Pulmonary artery endothelial cell (primary cell): Measurements from ENCODE around the gene SCYL1. TPM values are rescaled to one million over a fixed set of nuclear protein-coding genes. Genes with fewer than 3 reads are reported as not detected.
"Not testable (repeated sequence)": the region's sequence is repeated elsewhere in the genome, so short reads cannot be mapped to it uniquely, and the experiment has no call there.

Source experiments
- DNase-seq: peaks from one replicate; pipeline ENCODE4 v3.0.0-alpha.2; 2011; ENCODE audit warnings: low read depth, low spot score
- total RNA-seq: library from RNA; depleted of rRNA; stranded (reverse); fragments of >200 nt; gene quantifications from 2 replicates; pipeline ENCODE4 v1.2.3, GENCODE V29; 2014

SCYL1 gene
- total RNA-seq, 1 donor from 2014 or later, result 60.9 TPM

GRCh38 chr11:65553301-65554001, 28.6 kb downstream of the SCYL1 start:
- no peak for DNase-seq

DNA sequence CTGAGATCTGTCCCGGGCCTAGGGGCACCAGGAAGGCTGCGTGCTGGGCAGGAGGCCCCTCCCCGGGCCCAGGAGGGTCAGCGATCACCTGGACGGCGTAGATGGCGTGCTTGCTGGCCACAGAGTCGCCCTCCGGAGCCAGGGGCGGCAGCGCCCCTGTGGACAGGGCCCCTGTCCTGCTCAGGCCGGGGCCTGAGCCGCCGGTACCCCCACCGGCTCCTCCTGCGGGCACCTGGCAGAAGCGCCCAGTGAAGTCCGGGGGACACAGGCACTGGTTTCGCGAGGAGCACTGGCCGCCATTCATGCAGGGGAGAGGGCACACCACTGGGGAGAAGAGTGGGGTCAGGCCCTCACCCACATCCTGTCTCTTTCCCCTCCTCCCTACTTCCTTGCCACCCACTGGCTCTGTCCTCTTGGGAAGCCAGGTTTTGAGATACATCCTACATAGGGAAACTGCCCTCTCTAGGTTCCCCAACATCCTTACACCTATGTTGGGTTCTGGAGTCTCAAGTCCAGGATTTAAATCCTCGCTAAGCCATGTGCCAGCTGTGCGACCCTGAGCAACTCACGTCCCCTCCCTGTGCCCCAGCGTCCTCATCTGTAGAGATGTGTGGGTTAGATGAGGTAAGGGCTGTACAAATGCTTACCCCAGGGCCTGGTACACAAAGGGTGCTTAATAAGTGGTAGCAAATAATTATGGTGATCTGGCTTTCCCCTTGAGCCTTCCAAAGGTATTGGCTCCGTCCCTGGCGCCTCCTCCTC, 29.4 kb downstream of the SCYL1 start:
- DNase-seq, result no peak

DNA sequence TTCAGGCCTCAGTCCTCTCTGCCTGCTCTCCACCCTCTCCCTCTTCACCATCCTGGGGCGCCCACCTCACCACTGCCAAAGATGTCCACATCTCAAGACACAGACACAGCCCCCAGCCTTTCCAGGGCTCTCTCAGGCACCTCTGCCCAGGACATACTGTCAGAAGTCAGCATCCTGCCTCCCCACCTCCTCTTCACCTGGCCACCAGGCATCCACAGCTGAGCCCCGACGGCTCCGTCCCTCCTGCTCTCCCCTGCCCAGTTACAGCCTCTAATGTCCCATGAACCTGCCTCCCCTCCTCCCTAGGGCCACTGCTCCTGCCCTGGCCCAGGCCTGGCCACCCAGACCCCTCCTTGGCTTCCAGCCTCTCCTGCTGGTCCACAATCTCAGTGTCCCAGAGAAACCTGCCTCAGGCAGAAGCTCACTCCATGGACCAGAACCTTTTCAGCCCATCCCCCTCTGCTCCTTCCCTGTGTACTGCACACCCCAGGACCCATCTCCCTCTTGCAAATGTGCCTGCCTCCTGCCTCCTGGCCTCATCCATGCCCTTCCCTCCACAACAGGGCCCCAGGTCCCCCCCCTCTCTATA, 30.1 kb downstream of the SCYL1 start:
- no peak for DNase-seq

GRCh38 chr11:65555693-65556231, 30.9 kb downstream of the SCYL1 start:
- DNase-seq, result no peak

DNA sequence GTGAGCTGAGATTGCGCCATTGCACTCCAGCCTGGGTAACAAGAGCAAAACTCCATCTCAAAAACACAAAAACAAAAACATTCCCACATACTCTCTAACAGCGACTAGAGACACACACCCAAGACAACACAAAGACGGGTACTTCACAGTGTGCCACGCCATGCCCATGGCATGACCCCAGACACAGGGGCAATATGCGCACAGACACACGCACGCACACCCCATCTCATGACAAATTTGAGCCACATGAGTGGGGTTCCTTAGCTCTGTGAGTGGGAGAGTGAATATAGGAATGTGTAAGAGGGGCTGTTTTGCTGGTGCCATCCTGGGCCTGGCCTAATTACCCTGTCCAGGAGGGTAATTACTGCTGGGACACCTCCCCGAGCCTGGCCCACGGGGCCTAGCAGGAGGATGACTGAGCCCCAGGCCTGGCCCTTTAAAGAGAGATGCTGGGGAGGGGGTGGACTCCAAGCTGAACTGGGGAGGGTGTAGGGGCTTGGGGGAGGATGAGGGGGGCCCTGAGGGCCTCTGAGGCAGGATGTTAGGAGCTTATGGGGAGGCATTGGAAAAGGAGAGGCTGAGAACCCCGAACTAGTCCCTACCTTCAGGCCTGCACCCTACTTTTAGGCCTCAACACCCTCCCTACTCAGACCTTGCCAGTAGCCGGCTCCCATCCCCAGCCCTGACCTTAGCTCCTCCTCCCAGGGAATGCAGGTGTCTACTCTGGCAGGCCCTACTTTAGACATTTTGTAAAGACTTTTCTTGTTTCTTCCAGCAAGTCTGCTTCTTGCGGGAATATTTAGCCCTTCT, 31.8 kb downstream of the SCYL1 start:
- DNase-seq, result no peak

GRCh38 chr11:65557280-65558001, 32.6 kb downstream of the SCYL1 start:
- no peak for DNase-seq

- no peak for DNase-seq
Measured at GRCh38 chr11:65558002-65558929, 33.4 kb downstream of the SCYL1 start, which contains the start of gene LTBP3. Gene LTBP3, minus strand, starts transcription at chr11:65558359. Its CDS starts 400 bp downstream, at chr11:65557959.

GRCh38 chr11:65558930-65559509, 34.1 kb downstream of the SCYL1 start:
- DNase-seq, result no peak

- no peak for DNase-seq
Measured at GRCh38 chr11:65559535-65559934, 34.7 kb downstream of the SCYL1 start.

DNA sequence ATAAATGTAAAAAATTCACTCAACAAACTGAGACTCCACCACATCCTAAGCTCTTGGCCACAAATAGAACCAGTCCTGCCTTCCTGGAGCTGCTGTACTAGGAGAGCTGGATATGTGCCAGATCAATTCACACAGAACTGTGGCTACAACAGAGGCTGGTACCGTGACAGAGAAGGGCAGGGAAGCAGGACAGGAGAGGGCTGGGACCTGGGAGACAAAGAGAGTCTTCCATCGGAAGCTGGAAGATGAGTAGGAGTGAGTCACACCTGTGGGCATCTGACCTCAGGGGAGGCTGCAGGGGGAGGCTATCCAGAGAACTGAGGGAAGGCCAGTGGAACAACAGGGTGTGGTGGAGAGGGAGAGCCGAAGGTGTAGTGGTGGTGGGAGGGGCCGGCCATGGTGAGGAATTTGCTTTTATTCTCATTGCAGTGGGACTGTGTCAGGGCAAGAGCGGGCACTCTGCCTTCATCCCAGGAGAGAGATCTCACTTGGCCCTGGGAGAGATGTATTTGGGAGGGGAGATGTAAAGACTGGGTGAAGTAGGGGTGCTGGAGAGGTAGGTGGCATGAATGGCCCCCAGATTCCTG, 35.2 kb downstream of the SCYL1 start:
- DNase-seq, result no peak

DNA sequence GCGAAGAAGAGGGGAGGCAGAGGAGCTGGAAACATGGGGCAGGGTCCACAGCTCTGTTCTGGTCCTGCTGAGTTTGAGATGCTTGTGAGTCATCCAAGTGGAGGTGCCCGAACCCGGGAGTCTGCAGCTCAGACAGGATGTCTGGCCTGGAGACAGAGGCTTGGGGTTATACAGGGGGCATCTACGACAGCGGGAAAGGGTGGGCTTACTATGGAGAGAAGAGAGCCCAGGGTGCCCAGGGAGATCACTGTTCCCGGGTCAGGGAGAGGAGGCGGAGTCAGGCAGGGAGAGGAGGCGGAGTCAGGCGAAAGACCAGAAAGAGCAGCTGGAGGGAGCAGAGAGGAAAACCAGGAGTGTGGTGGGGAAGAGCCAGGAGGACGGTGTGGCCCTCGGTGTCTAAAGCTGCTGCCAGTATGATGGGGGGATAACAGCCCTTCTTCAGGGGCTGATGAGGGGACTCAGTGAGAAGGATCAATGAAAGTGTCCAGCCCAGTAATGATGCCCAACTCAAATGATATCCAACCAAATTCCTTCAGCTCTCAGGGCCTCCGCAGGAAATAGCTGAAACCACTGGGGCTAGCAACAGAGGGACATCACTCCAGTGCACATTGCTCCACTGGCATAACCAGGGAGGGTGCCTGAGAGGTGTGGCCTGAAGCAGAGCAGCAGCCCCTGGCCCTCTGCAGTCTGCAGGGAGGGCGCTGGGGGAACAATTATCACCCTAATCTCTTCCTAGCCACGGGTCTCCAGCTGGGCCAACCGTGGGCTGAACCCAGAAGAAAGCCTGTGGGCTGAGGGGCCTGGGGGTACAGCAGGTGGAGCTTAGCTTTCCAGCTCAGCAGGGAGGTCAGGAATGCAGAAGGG, 35.9 kb downstream of the SCYL1 start:
- DNase-seq, result no peak

- no peak for DNase-seq
Measured at GRCh38 chr11:65562020-65562419, 37.1 kb downstream of the SCYL1 start.

DNA sequence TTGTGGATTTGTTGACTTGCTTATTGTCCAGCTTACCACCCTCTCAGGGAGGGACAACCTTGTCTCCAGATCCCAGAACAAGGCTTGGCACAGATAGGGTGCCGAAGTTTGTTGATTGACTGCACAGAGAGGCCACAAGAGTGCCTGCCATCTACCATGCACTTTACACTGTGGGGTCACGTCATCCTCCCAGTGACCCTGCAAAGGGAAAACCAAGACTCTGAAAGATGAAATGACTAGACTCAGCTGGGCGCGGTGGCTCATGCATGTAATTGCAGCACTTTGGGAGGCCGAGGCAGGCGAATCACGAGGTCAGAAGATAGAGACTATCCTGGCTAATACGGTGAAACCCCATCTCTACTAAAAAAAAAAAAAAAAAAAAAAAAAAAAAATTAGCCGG, 37.9 kb downstream of the SCYL1 start:
- no peak for DNase-seq

DNA sequence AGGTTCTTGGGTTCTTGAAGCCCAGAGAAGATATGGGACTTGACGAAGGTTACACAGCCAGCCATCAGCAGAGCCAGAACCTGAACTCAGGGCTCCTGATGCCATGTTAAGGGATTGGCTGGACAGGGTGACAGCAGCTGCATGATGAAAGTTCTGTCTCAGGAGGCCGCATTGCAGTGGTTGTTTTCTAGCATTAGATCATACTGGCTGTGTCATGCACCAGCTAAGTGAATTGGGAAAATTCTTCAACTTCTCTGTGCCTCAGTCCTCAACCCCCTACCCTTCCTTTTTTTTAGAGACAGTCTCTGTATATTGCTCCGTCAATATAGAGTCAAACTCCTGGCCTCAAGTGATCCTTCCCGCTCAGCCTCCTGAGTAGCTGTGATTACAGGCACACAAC, 38.7 kb downstream of the SCYL1 start:
- DNase-seq, result no peak

GRCh38 chr11:65564879-65565559, 40.1 kb downstream of the SCYL1 start:
- DNase-seq, result not testable (repeated sequence)

DNA sequence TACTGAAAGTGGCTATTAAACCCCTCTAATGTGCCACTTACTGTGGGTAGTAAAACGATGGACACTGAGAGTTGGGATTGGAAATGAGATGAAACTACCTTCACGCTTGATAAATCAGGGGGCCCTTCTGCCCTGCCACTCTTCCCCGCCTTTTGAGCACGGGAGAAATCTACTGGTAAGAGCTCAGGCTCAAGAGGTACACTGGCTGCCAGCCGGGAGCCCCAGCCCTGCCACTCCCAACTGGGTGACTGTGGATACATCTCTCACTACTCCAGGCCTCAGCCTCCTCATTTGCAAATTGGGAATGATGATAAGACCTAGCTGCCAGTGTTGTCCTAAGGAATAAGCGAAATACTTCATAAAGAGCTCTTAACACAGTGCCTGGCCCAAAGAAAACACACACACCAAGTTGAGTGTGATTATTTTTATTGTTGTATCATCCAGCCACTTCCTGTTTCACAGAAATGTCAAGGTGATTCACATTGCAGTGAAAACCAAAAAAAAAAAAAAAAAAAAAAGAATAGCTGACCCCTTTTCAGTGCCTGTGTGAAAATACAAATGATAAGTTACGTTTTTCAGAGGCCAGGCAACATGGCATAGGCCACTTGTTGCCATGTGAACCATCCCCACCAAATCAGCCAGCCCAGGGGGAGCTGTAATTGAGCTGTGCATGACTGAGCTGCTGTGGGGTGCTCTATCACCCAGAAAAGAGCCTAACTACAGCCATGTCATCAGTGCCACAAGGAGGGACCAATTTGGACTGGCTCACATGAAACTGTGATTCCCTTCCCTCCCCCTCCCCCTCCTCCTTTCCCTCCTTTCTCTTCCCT, 41.0 kb downstream of the SCYL1 start:
- no peak for DNase-seq
